Mucosa of descending colon (tissue), 3 donors: ENCODE measurements around the gene HNMT. TPM values are rescaled to one million over a fixed set of nuclear protein-coding genes. Genes with fewer than 3 reads are reported as not detected.
A peak's percentile ranks its signal among the peaks of the same experiment; 100 is the strongest.

Source experiments
- ATAC-seq: fragments of 200-7000 bp; cut with Tn5 transposase; one replicate; pipeline ENCODE4 v1.9.1; 2020; ENCODE audit warnings: mild to moderate bottlenecking, moderate library complexity
- DNase-seq, 3 donors: peaks; one replicate each; pipeline ENCODE4 v3.0.0-alpha.2; 2020
- H3K36me3 ChIP-seq: fragments of 200-600 bp; one replicate; pipeline ENCODE4 v1.8.0; 2021; ENCODE audit warnings: low read depth, mild to moderate bottlenecking
- H3K4me1 ChIP-seq: fragments of 200-600 bp; one replicate; pipeline ENCODE4 v1.8.0; 2021; ENCODE audit warnings: low read depth, mild to moderate bottlenecking
- H3K4me3 ChIP-seq: fragments of 200-600 bp; one replicate; pipeline ENCODE4 v1.8.0; 2021; ENCODE audit warnings: mild to moderate bottlenecking
- H3K9me3 ChIP-seq: fragments of 200-600 bp; one replicate; pipeline ENCODE4 v1.8.0; 2021; ENCODE audit warnings: mild to moderate bottlenecking
- intact Hi-C, 2 donors: fragments of 100-400 bp; cut with DNase I in 1 of 2; cut with micrococcal nuclease in 1 of 2; formaldehyde crosslinking; loops; one replicate each; pipeline versions ENCODE4 v1.11.0 to v1.11.1; 2022; cut with DNase I, micrococcal nuclease
- total RNA-seq, 3 donors: library from RNA; stranded (reverse); fragmentation: NEBNext Ultra II Directional in 2 of 3; extraction: Animal tissue kit (Norgen Biotek cat#: 25700) in 2 of 3; gene quantifications; one replicate each; pipeline versions ENCODE4 v1.2.1 to v1.2.4, GENCODE V29; 2021 to 2023
- TF ChIP-seq, protein P1 (sequence below): fragments of 200-600 bp; IDR thresholded peaks from one replicate; pipeline ENCODE4 v1.8.0; 2022; ENCODE audit warnings: antibody characterized with exemption, mild to moderate bottlenecking
- donor health status: DM: no; HTN: no; CAD: no; lungs with moderate emphysema.
- donor health status: DM: no; HTN: no; CAD: no.
- donor health status: DM: no; HTN: yes; CAD: no.

Gene HNMT
- total RNA-seq, 3 donors from 2014 or later = 42.6 to 114 (median 62.9) TPM

DNA sequence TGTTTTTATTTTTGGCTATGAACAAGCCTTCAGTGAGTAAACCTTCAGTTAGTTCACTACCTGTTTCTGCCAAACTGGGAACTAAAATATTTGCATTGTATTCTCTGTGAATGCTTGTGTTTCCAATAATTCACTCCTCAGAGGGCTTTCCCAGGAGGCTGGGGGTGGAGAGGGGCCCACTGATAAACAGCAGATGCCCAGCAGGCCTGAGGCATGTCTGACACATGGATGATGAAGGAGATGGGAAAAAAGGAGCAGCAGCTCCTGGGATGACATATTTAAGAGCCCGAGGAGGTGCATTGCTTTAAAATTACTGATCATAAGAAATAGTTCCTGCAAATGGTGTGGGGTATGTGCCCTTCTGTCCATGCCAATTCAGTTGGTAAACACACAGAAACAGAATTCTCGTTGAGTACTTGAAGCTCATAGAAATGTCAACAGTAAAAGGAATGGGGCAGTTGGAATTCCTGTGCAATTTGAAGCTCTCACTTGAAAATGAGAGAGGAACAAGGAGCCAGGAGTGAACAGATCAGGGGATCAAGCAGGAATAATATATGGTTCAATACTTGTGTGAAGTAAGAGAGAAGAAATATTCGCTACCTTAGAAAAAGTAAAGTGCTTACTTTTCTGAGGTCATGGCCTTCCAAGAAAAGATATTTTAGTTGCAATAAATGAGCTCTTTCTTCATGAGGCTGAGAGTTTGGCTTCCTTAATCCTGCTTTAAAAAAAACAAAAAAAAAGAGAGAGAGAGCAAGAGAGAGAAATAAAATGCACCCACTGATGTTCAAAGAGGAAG, 22.0 kb upstream of the HNMT start:
- Histone ChIP-seq H3K4me3 (no peak overlapping the region), H3K36me3 (no peaks in the 10 kb centered on the region), H3K4me1 (peaks cover 6% of the 10 kb centered on the region), H3K9me3 (no peaks in the 10 kb centered on the region)
- TF ChIP-seq, protein P1, sequence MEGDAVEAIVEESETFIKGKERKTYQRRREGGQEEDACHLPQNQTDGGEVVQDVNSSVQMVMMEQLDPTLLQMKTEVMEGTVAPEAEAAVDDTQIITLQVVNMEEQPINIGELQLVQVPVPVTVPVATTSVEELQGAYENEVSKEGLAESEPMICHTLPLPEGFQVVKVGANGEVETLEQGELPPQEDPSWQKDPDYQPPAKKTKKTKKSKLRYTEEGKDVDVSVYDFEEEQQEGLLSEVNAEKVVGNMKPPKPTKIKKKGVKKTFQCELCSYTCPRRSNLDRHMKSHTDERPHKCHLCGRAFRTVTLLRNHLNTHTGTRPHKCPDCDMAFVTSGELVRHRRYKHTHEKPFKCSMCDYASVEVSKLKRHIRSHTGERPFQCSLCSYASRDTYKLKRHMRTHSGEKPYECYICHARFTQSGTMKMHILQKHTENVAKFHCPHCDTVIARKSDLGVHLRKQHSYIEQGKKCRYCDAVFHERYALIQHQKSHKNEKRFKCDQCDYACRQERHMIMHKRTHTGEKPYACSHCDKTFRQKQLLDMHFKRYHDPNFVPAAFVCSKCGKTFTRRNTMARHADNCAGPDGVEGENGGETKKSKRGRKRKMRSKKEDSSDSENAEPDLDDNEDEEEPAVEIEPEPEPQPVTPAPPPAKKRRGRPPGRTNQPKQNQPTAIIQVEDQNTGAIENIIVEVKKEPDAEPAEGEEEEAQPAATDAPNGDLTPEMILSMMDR = no peak
- DNase-seq (no peak), ATAC-seq (no peak)
- intact Hi-C loops = no loop called here

- TF ChIP-seq, protein P1 = no peak
- H3K4me3 ChIP-seq = no peak overlapping the region
- DNase-seq = no peak
- peak; percentile 54 for ATAC-seq
- intact Hi-C loops = no loop called here
- no peaks in the 10 kb centered on the region for H3K9me3 ChIP-seq
- H3K36me3 ChIP-seq = no peaks in the 10 kb centered on the region
- peaks cover 11% of the 10 kb centered on the region for H3K4me1 ChIP-seq
Observed at GRCh38 chr2:137942833-137943677, 21.2 kb upstream of the HNMT start.

DNA sequence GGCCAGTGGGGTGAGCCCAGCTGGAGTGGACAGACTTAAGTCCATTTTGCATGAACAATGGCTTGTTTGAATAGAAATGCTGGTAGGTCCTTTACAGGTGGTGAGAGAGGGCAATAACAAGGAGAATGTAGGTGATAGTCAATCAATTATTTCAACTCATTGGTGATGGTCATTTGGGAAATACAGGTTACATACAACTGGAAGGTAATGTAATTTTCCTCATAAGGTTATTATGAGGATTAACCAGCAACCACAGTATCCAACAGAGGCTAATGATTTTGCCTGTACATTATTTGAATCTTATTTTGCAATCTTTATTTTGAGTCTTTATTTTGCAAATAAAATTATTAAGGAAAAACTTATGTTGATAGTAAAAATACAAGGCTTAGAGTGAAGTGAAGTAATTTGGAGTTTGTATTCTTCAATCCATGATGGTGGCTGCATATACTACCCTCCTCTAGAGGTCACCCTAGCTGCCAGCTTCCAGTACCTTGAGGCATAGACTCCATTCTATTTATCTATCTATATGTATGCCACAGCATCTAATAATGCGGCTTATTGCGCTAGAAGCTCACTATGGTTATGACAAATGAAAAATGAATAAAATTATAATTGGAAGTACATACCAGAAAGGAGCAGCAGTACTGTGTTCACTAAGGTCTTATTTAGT, 20.5 kb upstream of the HNMT start:
- no peaks in the 10 kb centered on the region for H3K9me3 ChIP-seq
- peaks cover 15% of the 10 kb centered on the region for H3K4me1 ChIP-seq
- no peaks in the 10 kb centered on the region for H3K36me3 ChIP-seq
- no peak overlapping the region for H3K4me3 ChIP-seq
- intact Hi-C loops = no loop called here
- TF ChIP-seq, protein P1 = no peak
- ATAC-seq = no peak
- no peak for DNase-seq

- Histone ChIP-seq H3K4me3 (no peak overlapping the region), H3K4me1 (peaks cover 18% of the 10 kb centered on the region), H3K36me3 (no peaks in the 10 kb centered on the region), H3K9me3 (no peaks in the 10 kb centered on the region)
- intact Hi-C loops = no loop called here
- no peak for ATAC-seq
- TF ChIP-seq, protein P1 = no peak
- DNase-seq = no peak
Observed at GRCh38 chr2:137944714-137945113, 19.6 kb upstream of the HNMT start.

- Histone ChIP-seq H3K4me1 (peaks cover 18% of the 10 kb centered on the region), H3K36me3 (no peaks in the 10 kb centered on the region), H3K4me3 (no peak overlapping the region), H3K9me3 (no peaks in the 10 kb centered on the region)
- no peak for DNase-seq
- TF ChIP-seq, protein P1 = no peak
- ATAC-seq = no peak
- intact Hi-C loops = no loop called here
Observed at GRCh38 chr2:137945229-137945628, 19.0 kb upstream of the HNMT start.
